ENCODE data around the gene GHSR.

GHSR gene

GRCh38 chr3:172456404-172456803, 8.1 kb upstream of the GHSR start:
- ChIA-PET CTCF (no interaction called here), POLR2A (no interaction called here)
- TF ChIP-seq PKNOX1 (IDR thresholded peaks at IDR 0.05) (no peak), FOXK2 (IDR thresholded peaks at IDR 0.05) (no peak), L3MBTL2 (conservative IDR thresholded peaks at IDR 0.05) (no peak), CTBP1 (IDR thresholded peaks at IDR 0.05; ENCODE audit: borderline replicate concordance) (no peak), NFRKB (IDR thresholded peaks at IDR 0.05) (no peak), ELF4 (IDR thresholded peaks at IDR 0.05) (no peak), SUZ12 (IDR thresholded peaks at IDR 0.05) (no peak), ARNT (IDR thresholded peaks at IDR 0.05) (no peak), LEF1 (IDR thresholded peaks at IDR 0.05; ENCODE audit: borderline replicate concordance) (no peak), HDGF (IDR thresholded peaks at IDR 0.05; ENCODE audit: borderline replicate concordance) (no peak), ZNF384 (IDR thresholded peaks at IDR 0.05) (no peak), SP1 (IDR thresholded peaks at IDR 0.05) (no peak), FOXM1 (IDR thresholded peaks at IDR 0.05; ENCODE audit: borderline replicate concordance) (no peak), TARDBP (IDR thresholded peaks at IDR 0.05) (no peak), BHLHE40 (IDR thresholded peaks at IDR 0.05; ENCODE audit: borderline replicate concordance) (no peak)

GRCh38 chr3:172454180-172454579, 5.9 kb upstream of the GHSR start:
- CTCF ChIA-PET = no interaction called here
- no peak for DNase-seq (ENCODE audit: extremely low spot score)
- POLR2A ChIA-PET = no interaction called here
- no peak for TF ChIP-seq BHLHE40 (IDR thresholded peaks at IDR 0.05; ENCODE audit: borderline replicate concordance)
- TF ChIP-seq HDGF (IDR thresholded peaks at IDR 0.05; ENCODE audit: borderline replicate concordance) = no peak
- TF ChIP-seq SP1 (IDR thresholded peaks at IDR 0.05) = no peak
- no peak for TF ChIP-seq FOXM1 (IDR thresholded peaks at IDR 0.05; ENCODE audit: borderline replicate concordance)
- no peak for TF ChIP-seq NFRKB (IDR thresholded peaks at IDR 0.05)
- TF ChIP-seq CTBP1 (IDR thresholded peaks at IDR 0.05; ENCODE audit: borderline replicate concordance) = no peak
- no peak for TF ChIP-seq L3MBTL2 (conservative IDR thresholded peaks at IDR 0.05)
- no peak for TF ChIP-seq ELF4 (IDR thresholded peaks at IDR 0.05)
- no peak for TF ChIP-seq ZNF384 (IDR thresholded peaks at IDR 0.05)
- TF ChIP-seq TARDBP (IDR thresholded peaks at IDR 0.05) = no peak
- no peak for TF ChIP-seq FOXA1 (IDR thresholded peaks at IDR 0.05)
- TF ChIP-seq PKNOX1 (IDR thresholded peaks at IDR 0.05) = no peak

More at GRCh38 chr3:172456404-172456803, 8.1 kb upstream of the GHSR start:
- DNase-seq (ENCODE audit: extremely low spot score) = no peak

GRCh38 chr3:172449466-172450149, 1.4 kb upstream of the GHSR start:
- CTCF ChIA-PET = no interaction called here
- POLR2A ChIA-PET = no interaction called here
- no peak for TF ChIP-seq FOXK2 (IDR thresholded peaks at IDR 0.05)
- no peak for TF ChIP-seq ELF4 (IDR thresholded peaks at IDR 0.05)
- no peak for TF ChIP-seq SUZ12 (IDR thresholded peaks at IDR 0.05)
- TF ChIP-seq TARDBP (IDR thresholded peaks at IDR 0.05) = no peak
- TF ChIP-seq FOXM1 (IDR thresholded peaks at IDR 0.05; ENCODE audit: borderline replicate concordance) = no peak
- no peak for TF ChIP-seq NFRKB (IDR thresholded peaks at IDR 0.05)
- TF ChIP-seq HDGF (IDR thresholded peaks at IDR 0.05; ENCODE audit: borderline replicate concordance) = no peak
- no peak for TF ChIP-seq PKNOX1 (IDR thresholded peaks at IDR 0.05)
- no peak for TF ChIP-seq BHLHE40 (IDR thresholded peaks at IDR 0.05; ENCODE audit: borderline replicate concordance)
- TF ChIP-seq CTBP1 (IDR thresholded peaks at IDR 0.05; ENCODE audit: borderline replicate concordance) = no peak
- TF ChIP-seq LEF1 (IDR thresholded peaks at IDR 0.05; ENCODE audit: borderline replicate concordance) = no peak
- no peak for TF ChIP-seq ARNT (IDR thresholded peaks at IDR 0.05)
- TF ChIP-seq L3MBTL2 (conservative IDR thresholded peaks at IDR 0.05) = no peak
- no peak for TF ChIP-seq FOXA1 (IDR thresholded peaks at IDR 0.05)
- no peak for TF ChIP-seq SP1 (IDR thresholded peaks at IDR 0.05)
- DNase-seq (ENCODE audit: extremely low spot score) = no peak

- POLR2A ChIA-PET = no interaction called here
- DNase-seq (ENCODE audit: extremely low spot score) = no peak
- TF ChIP-seq FOXM1 (IDR thresholded peaks at IDR 0.05; ENCODE audit: borderline replicate concordance) (no peak), SUZ12 (IDR thresholded peaks at IDR 0.05) (no peak), ZNF384 (IDR thresholded peaks at IDR 0.05) (no peak), HDGF (IDR thresholded peaks at IDR 0.05; ENCODE audit: borderline replicate concordance) (no peak), SP1 (IDR thresholded peaks at IDR 0.05) (no peak), LEF1 (IDR thresholded peaks at IDR 0.05; ENCODE audit: borderline replicate concordance) (no peak), FOXK2 (IDR thresholded peaks at IDR 0.05) (no peak)
- CTCF ChIA-PET = no interaction called here
These were observed 607 bp upstream of the GHSR start for GRCh38 chr3:172448661-172449465.

- TF ChIP-seq FOXA1 (IDR thresholded peaks at IDR 0.05) (no peak), BHLHE40 (IDR thresholded peaks at IDR 0.05; ENCODE audit: borderline replicate concordance) (no peak), ELF4 (IDR thresholded peaks at IDR 0.05) (no peak), NFRKB (IDR thresholded peaks at IDR 0.05) (no peak), PKNOX1 (IDR thresholded peaks at IDR 0.05) (no peak), ARNT (IDR thresholded peaks at IDR 0.05) (no peak), FOXK2 (IDR thresholded peaks at IDR 0.05) (no peak), CTBP1 (IDR thresholded peaks at IDR 0.05; ENCODE audit: borderline replicate concordance) (no peak), TARDBP (IDR thresholded peaks at IDR 0.05) (no peak), ZNF384 (IDR thresholded peaks at IDR 0.05) (no peak), HDGF (IDR thresholded peaks at IDR 0.05; ENCODE audit: borderline replicate concordance) (no peak), SP1 (IDR thresholded peaks at IDR 0.05) (no peak), SUZ12 (IDR thresholded peaks at IDR 0.05) (no peak), L3MBTL2 (conservative IDR thresholded peaks at IDR 0.05) (no peak), FOXM1 (IDR thresholded peaks at IDR 0.05; ENCODE audit: borderline replicate concordance) (no peak)
- ChIA-PET CTCF (no interaction called here), POLR2A (no interaction called here)
- no peak for DNase-seq (ENCODE audit: extremely low spot score)
These were observed 2.1 kb downstream of the GHSR start for GRCh38 chr3:172446198-172446597.
